Measurements from ENCODE around the gene CCDC33.

DNA sequence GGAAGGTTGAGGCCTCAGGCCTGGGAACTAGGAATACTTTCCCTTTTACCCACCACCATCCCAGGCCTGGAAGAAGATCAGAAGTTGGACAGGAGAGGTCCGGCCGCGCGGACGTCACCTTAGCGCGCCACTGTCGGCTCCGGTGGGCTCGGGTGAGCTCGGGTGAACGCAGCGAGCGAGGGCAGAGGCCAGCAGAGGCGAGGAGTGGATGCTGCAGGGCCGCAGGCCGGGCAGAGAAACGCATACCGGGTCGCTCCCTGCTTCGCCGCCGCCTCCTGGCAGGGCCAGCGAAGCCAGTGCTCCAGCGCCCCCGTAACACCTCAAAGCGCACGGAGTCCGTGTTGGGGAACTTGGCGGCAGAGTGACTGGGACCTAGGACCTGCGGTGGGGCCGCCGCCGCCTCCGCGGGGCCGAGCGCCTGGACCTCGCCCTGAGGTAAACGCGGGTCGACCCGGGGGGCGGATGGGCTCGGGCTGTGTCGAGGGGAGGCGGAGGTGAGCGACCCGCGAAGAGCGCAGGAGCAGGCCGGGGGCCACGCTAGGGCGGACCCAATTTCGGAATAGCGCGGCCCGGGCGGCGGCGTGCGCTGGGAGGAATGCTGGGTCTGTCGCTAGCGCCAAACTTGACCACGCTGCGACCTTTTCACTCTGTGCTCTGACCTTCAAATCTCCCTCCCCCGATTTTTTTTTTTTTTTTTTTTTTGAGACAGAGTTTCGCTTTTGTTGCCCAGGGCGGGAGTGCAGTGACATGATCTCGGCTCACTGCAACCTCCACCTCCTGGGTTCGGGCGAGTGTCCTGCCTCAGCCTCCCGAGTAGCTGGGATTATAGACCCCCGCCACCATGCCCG is 129.7 kb downstream of the CCDC33 start:
- TF ChIP-seq, protein P1, sequence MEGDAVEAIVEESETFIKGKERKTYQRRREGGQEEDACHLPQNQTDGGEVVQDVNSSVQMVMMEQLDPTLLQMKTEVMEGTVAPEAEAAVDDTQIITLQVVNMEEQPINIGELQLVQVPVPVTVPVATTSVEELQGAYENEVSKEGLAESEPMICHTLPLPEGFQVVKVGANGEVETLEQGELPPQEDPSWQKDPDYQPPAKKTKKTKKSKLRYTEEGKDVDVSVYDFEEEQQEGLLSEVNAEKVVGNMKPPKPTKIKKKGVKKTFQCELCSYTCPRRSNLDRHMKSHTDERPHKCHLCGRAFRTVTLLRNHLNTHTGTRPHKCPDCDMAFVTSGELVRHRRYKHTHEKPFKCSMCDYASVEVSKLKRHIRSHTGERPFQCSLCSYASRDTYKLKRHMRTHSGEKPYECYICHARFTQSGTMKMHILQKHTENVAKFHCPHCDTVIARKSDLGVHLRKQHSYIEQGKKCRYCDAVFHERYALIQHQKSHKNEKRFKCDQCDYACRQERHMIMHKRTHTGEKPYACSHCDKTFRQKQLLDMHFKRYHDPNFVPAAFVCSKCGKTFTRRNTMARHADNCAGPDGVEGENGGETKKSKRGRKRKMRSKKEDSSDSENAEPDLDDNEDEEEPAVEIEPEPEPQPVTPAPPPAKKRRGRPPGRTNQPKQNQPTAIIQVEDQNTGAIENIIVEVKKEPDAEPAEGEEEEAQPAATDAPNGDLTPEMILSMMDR (IDR thresholded peaks at IDR 0.05; ENCODE audit: insufficient read depth, low read depth, low read length), result no peak
- no peak for TF ChIP-seq EZH2 (IDR thresholded peaks at IDR 0.05; ENCODE audit: insufficient read depth, low read length)
